ENCODE results near the gene UGT1A10.

The UGT1A10 gene

DNA sequence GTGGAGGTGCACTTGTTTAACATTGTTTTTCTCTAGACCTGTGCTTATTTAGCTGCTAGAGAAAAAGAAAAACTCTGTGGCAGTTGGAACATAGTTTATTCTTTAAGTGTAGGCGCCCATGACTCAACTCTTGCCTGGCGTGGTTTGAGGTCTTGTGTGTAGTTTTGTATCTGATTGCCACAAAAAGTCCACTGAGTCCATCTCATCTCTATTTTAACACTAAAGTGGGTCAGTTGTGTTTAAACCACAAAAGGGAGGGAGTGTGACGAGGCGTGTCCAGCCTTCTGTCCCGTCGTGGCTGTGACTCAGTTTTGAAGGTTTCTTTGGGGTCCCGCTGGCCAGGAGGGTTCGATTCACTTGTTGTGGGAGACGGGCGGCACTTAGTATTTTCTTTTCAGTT lies 20.2 kb downstream of the UGT1A10 start:
- no peak for DNase-seq

DNA sequence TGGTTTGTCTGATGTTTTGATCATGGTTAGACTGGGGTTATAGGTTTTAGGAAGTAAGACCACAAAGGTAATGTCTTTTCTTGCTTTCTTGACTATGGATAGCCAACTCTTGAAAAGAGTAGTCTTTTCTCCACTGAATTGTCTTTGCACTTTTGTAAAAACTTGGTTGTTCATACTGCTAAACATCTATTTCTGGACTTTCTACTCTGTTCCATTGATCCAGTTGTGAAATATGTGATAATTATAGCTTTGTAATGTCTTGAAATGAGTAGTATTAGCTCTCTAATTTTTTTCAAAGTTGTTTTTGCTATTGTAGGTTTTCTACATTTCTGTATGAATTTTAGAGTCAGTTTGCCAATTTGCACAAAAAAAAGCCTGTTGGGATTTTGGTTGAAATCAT lies 22.4 kb downstream of the UGT1A10 start:
- no peak for DNase-seq

DNA sequence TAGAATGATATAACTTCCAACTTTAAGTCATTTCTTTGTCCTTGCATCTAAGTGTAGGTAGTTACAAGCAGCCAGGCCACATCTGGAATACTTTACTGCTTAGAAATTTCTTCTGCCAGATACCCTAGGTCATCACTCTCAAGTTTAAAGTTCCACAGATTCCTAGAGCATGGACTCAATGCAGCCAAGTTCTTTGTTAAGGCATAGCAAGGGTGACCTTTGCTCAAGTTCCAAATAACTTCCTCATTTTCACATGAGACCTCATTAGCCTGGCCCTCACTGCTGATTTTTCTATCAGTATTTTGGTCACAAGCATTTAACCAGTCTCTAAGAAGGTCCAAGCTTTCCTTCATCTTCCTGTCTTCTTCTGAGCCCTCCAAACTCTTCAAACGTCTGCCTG lies 27.7 kb downstream of the UGT1A10 start:
- no peak for DNase-seq

DNA sequence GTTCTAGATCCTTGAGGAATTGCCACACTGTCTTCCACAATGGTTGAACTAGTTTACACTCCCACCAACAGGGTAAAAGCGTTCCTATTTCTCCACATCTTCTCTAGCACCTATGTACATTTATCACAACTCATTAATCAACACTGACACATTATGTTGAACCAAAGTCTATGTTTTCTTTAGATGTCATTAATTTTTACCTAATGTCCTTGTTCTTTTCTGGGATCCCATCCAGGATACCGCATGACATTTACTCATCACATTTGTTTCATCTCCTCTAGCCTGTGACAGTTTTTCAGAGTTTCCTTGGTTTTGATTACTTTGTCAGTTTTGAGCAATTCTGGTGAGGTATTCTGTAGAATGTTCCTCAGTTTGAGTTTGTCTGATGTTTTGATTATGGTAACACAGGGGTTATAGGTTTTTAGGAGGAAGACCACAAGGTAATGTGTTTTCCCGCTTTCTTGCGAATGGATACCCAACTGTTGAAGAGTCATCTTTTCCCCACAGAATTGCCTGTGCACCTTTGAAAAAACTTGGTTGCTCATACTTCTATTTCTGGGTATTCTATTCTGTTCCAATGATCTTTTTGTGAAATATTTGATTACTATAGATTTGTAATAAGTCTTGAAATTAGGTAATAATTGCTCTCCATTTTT lies 32.5 kb downstream of the UGT1A10 start:
- no peak for DNase-seq

DNA sequence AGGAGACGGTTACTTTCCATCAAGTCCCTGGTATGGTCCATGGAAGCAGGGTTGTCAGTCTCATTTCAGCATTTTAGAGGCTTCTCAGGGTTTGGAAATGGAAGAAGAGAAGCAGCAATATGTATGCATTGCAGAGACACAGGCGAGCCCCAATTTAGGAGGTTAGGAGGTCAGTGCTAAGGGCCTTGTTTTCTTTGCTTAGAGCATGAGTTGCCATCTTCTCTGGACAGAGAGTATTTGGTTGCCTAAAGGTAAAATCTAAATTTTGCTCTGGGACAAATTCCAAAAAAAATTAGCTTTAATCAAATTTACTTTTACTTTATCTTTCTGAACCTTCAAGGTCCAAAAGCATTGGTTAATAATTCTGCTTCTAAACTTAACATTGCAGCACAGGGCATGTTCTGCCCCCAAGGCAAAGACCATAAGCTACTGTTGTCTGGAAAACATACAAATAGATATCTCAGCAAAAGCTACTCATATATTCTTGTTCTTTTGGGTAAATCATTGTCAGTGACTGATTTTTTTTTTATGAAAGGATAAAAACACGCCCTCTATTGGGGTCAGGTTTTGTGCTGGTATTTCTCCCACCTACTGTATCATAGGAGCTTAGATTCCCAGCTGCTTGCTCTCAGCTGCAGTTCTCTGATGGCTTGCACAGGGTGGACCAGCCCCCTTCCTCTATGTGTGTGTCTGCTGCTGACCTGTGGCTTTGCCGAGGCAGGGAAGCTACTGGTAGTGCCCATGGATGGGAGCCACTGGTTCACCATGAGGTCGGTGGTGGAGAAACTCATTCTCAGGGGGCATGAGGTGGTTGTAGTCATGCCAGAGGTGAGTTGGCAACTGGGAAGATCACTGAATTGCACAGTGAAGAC lies 35.3 kb downstream of the UGT1A10 start, which contains the start of gene UGT1A9:
Gene UGT1A9, plus strand, starts transcription at position 609 of the 872 bp plus-strand sequence. Its CDS starts 37 bp downstream, at position 646.
- DNase-seq = no peak

DNA sequence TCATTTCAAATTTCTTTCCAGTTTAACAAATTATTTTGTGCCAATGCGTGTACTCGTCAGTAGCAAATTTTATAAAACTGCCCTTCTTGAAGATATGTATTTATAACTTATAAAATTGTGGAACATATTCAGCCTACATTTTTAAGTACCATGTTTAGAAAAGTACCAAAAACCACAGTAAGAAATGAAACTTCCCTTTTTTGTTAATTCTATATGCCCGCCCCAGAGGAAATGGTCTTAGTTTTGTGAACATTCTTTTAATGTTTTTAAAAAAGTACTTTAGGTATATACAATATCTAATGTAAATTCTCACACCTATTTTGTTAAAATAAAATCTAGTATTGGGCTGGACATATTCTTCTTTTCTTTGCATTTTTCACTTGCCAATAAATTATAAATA lies 36.6 kb downstream of the UGT1A10 start:
- DNase-seq = no peak

DNA sequence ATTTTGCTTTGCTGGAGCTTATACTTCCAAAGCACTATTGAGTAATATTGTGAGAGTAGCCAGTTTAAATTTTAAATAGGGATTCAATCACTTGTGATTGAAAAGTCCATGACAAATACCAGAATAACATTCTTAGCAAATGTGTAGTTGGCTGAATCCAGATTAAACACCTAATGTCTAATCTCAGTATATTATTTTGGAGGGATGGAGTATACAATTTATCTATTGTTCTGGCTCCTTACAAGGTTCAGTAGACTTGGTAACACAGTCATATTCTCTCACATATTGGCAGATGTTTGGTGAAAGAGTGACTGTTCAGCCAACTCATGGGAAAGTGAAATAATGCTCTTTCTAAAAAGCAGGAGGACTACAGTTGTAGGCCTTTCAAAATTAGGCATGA lies 37.6 kb downstream of the UGT1A10 start:
- no peak for DNase-seq

DNA sequence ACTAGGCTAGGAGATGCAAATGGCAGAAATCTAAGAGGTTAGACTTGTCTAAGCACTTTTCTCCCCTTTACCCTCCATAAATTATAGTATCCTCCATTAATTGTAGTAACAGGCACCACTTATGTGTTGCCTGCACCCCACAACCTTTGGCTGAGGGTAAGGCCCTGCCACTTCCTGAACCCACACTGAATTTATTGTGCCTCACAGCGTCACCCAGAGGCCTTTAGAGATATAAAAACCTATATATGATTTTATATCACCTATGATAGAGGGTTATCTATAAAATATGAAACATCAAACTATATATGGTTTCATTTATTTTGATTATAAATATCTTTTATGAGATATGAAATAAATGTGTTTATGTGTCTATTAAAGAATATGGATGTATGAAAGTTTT lies 38.1 kb downstream of the UGT1A10 start:
- no peak for DNase-seq

DNA sequence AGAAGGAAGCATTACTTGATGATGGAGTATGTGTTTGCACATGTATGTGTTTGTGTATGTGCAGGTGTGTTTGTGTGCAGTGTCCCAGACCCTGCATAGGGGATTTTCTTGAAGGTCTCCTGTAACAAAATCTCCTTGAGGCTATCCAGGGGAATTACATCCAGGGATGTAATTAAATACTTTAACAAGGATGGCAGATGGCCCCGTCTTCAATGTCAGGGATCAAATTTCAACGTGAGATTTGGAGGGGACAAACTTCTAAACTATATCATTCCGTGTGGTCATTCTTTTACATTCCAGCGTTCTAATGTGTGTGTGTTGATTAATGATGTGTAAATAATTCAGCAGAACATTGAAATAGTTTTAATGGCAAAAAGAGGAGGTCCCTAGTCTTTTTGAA lies 38.7 kb downstream of the UGT1A10 start:
- no peak for DNase-seq

DNA sequence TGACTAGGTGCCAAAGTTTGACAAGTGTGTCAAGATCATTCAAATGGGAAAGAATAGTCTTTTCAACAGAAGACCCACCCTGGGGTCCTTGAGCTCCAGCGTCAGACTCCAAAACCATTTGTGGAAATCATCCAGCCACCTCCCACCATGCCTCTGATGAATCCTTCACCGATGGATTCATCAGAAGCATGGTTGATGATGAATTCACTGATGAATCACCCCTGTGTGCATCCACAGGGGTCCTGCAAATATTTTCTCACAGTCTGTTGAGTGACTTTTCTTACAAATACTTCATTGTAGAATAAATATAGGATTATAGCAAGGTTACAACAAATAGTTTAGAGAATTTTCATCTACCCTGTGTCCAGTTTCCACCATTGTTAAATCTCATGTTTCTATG lies 39.8 kb downstream of the UGT1A10 start:
- no peak for DNase-seq

DNA sequence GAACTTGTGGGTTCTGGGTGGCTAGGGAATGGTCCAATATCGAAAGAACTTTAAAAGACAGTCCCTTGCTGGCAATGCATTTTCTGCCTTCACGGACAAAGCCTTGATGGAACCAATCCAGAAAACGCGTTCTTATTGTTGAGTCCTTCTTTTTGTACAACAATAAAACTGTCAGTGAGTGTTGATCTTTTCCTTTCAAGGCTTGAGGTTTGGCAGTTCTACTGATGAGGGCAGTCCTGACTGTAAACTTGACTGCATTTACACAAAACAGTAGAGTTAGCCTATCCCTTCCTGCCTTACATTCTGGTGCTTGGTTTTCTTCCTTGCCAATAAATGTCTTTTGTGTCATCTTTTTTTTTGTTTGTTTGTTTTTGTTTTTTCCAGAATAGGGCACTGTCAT lies 42.9 kb downstream of the UGT1A10 start:
- DNase-seq = no peak

DNA sequence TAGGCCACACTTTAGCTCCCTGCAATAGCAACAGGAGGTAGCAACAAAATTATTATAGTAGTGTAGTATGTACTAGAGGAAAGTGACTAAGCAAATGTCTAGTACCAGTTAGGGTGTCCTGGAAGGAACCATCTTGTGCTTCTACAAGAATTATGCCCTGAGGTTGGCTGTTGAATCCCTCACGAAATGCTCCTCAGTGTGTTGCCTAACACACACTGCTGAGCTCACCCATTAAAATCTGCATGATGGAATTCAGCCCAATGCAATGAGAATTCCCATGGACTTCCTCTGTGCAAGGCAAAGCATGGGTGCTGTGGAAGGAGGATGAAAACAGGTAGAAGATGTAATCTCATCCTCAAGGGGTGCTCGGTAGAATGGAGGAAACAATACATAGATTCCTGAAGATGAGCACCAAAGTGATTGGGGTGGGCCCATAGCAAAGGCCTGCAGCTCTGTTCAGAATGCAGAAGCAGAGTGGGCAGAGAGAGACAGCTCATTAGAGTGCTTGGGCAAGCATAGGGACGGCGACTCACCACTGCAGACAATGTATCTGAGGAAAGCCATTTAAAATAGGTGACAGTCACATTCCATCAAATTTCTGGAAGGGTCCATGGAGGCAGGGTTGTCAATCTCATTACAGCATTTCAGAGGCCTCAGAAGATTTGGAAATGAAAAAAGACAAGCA lies 44.3 kb downstream of the UGT1A10 start:
- DNase-seq = no peak

DNA sequence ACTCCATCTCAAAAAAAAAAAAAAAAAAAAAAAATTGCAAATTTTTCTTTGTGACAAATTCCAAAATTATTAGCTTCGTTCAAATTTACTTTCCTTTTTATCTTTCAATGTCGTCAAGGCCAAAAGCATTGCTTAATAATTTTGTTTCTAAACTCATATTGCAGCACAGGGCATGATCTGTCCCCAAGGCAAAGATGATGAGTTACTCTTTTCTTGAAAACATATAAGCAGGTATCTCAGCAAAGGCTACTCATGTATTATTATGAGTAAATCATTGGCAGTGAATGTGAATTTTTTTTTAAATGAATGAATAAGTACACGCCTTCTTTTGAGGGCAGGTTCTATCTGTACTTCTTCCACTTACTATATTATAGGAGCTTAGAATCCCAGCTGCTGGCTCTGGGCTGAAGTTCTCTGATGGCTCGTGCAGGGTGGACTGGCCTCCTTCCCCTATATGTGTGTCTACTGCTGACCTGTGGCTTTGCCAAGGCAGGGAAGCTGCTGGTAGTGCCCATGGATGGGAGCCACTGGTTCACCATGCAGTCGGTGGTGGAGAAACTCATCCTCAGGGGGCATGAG lies 45.4 kb downstream of the UGT1A10 start, which contains the start of gene UGT1A7:
Gene UGT1A7, plus strand, starts transcription at position 381 of the 579 bp plus-strand sequence. Its CDS starts 37 bp downstream, at position 418.
- no peak for DNase-seq

DNA sequence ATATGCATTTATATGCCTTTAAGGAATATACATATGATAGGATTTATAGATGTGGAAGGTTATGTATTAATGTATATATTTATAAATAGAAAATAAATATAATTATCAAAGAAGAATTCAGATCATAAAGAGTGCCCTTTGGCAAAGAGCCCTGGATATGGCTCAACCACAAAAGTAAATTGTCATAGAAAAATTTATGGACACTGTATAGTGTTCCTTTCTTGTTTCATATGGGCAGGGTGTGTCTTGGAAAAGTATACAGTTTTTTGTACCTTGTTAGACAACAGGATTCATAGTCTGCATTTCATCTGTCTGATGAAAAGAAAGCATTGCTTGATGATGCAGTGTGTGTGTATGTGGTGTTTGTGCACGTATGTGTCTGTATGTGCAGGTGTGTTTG lies 48.4 kb downstream of the UGT1A10 start:
- no peak for DNase-seq

DNA sequence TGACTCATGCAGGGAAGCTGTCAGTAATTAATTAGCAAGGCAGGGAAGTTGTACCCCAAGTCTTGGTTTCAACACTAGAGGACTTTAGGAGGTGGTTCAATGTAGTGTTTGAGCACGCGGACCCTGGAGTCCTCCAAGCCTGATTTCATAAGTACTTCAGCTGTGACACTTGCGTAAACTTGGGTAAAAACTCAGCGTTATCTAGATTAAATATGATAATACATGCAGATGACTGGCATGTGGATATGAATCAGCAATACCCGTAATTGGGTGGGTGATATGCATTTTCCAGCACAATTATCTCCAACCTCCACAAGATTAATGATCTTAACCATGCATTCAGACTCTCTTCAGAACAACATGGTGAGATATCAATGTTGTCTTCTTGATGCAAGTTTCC lies 50.7 kb downstream of the UGT1A10 start:
- DNase-seq = no peak

DNA sequence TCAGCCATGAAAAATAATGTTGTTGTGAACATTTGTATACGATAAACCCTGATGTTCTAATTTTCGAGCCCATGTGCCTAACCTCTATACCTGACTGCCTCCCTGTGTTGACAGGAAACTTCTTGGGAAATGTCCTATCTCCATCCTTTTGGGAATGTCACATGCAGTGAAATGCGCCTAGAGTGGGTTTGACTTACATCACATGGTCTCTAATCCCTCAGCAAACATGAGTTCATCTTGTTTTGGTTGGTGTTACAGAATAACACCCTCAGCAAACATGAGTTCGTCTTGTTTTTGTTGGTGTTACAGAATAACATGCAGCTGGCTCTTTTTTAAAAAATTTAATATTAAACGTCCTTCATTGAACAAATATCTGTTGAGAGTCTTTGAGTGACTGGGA lies 52.1 kb downstream of the UGT1A10 start:
- DNase-seq = no peak

DNA sequence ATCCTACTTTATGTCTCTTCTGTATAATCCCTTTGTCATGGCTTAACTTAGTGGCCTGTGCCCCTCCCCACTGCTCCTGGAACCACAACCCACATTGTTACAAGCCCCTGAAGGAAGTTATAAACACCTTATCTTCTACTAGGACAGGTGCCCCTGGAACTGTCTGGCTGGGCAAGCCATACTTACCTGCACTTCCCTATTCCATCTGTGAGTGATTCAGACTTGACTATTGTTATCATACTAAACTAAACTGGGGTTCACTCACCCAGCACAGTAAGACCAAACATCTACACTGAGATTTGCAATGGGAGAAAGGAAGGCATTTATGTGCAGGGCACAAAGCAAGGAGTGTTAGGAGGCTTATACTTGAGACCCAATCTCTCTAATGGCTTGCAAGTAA lies 52.8 kb downstream of the UGT1A10 start:
- DNase-seq = no peak

DNA sequence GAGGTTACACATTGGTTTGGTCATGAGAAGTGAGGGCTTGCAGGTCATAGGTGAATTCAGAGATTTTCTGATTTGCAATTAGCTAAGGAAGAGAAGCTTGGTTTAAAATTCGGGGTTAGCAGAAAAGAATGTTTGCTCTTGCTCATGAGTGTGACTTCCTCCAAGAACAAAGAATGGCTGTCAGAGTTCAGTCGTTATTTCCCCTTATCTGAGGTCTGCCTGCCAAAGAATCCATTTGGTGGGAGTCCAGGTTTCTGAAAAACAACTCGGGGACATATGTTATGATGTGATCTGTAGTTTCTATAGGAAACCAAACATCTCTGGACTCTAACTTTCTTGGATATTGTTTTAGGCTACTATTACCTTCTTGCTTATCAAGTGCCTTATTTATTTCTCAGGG lies 53.3 kb downstream of the UGT1A10 start:
- no peak for DNase-seq

DNA sequence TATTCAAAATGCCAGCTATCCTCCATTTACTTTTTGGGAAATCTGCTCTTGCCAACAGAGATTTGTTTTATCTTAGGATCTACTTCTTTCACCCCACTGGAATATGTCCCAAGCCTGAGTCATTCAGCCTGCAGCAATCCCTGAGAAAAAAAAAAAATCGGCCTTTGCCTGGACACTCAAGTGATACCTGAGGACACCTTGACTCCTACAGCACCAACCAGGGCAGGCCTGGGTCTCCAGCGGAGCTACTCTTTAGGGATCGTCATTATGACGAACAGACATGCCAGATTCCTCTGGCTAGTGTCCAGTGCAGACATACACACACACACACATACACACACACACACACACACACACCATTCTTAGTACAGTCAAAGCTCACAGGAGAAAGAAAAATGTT lies 54.2 kb downstream of the UGT1A10 start:
- no peak for DNase-seq

DNA sequence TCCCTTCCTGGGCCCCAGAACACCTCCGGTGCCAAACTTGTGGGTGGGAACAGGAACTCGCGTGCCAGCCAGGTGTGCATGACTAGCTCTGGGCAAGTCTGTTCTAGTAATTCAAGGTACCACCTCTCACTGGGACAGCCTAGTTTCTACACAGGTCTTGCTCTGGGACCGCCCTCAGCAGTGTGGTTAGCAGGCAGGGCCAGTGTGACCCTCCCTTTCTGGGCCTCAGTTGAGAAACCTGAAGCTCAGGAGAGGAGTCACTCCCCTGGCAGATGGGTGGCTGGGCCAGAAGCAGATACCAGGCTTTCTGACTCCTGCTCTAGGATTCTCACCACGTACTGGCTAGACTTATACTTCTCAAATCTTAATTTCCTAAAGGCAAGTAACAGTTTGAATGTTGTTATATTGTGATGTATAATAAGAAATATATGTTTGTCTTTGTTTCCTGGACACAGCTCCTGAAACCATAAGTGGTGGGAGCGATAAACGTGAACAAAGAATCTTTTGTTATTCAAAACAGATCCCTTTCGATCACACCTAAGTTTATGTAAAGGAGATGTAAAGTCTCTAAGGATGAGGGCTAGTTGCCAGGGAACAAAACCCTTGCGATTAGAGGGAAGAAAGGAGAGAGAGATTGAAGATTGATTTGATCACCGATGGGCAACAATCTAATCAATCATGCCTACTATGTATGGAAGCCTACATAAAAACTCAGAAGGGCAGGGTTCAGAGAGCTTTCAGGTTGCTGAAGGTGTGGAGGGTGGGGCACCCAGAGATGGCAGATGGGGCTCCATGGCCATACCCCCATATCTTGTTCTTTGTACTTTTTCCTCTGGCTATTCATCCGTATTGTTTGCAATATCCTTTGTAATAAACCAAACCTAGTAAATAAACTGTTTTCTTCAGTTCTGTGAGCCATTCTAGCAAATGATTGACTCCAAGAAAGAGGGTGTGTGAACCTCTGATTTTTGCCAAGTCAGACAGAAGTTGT lies 55.5 kb downstream of the UGT1A10 start:
- DNase-seq = no peak

DNA sequence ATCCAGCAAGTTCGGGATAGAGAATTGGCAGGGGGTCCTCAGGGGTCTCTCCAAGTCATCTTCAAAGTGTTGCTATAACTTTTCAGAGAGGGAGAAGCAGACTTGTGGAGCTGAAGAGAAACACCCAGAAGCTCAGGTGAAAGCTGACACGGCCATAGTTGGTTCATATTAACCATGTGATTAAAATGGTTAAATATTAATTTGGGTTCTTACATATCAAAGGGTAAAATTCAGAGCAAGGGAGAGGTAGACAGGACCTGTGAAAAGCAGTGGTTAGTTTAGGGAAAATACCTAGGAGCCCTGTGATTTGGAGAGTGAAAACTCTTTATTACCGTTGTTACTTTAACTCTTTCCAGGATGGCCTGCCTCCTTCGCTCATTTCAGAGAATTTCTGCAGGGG lies 56.4 kb downstream of the UGT1A10 start, which contains the start of gene UGT1A6:
Gene UGT1A6, plus strand, starts transcription at position 243 of the 400 bp plus-strand sequence. Its CDS starts 115 bp downstream, at position 358.
- DNase-seq = no peak

DNA sequence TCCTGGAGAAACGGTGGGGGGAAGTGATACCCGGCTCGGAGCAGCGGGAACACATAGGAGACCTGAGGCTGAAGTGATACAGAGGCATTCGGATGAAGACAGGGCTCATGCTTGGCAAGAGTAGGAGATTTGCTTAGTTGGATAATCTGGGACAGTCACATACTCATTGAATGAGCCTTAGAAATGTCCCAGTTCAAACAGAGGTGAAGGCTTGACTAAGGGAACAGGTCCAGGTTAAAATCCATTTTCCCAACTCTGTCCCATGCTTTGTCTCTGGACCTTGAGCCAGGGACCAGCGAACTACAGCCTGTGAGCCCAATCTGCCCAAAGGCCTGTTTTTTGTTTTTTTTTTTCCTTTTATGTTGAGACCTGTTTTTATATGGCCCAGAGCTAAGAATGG lies 57.7 kb downstream of the UGT1A10 start:
- DNase-seq = no peak
